GM18861 (cell line): ENCODE results near the gene SBK2.

Experiments used
- ATAC-seq: cut with Tn5 transposase; IDR thresholded peaks from one replicate; pipeline ENCODE4 v1.9.1; 2021; ENCODE audit not compliant: unreplicated experiment

The SBK2 gene

GRCh38 chr19:55486971-55487923, 49.7 kb downstream of the SBK2 start:
- ATAC-seq = no peak

GRCh38 chr19:55486043-55486970, 50.6 kb downstream of the SBK2 start:
- ATAC-seq = no peak

- ATAC-seq = no peak
Measured at GRCh38 chr19:55485439-55486011, 51.4 kb downstream of the SBK2 start.

- no peak for ATAC-seq
Measured at GRCh38 chr19:55484593-55485438, 52.1 kb downstream of the SBK2 start, which contains the start of gene NAT14. Gene NAT14 (plus strand): TSS chr19:55485188. CDS start chr19:55485709, 521 bp downstream.

- no peak for ATAC-seq
Measured at GRCh38 chr19:55483706-55484592, 53.0 kb downstream of the SBK2 start.

GRCh38 chr19:55482967-55483705, 53.8 kb downstream of the SBK2 start:
- no peak for ATAC-seq

GRCh38 chr19:55482156-55482961, 54.6 kb downstream of the SBK2 start:
- ATAC-seq = no peak

- no peak for ATAC-seq
Measured at GRCh38 chr19:55481794-55482155, 55.2 kb downstream of the SBK2 start.

- no peak for ATAC-seq
Measured at GRCh38 chr19:55481148-55481793, 55.7 kb downstream of the SBK2 start.

- ATAC-seq = no peak
Measured at GRCh38 chr19:55479451-55480230, 57.3 kb downstream of the SBK2 start.

- ATAC-seq = no peak
Measured at GRCh38 chr19:55479045-55479444, 57.9 kb downstream of the SBK2 start.
